Glutamatergic neuron (in vitro differentiated cells): ENCODE data around the gene KCNH2. TPM values are rescaled to one million over a fixed set of nuclear protein-coding genes. Genes with fewer than 3 reads are reported as not detected.
"Not testable (repeated sequence)": the region's sequence is repeated elsewhere in the genome, so short reads cannot be mapped to it uniquely, and the experiment has no call there.

Source experiments
- DNase-seq: peaks from one replicate; pipeline ENCODE4 v3.0.0; 2022
- H3K27ac Mint-ChIP-seq: one replicate; pipeline ENCODE4 v1.8.0; 2020; ENCODE audit warnings: mild to moderate bottlenecking, mixed read lengths, inconsistent platforms; ENCODE audit not compliant: unreplicated experiment
- H3K27me3 Mint-ChIP-seq: one replicate; pipeline ENCODE4 v1.8.0; 2020; ENCODE audit warnings: mild to moderate bottlenecking, moderate library complexity, mixed read lengths, inconsistent platforms; ENCODE audit not compliant: unreplicated experiment
- H3K36me3 Mint-ChIP-seq: one replicate; pipeline ENCODE4 v1.8.0; 2020; ENCODE audit warnings: mild to moderate bottlenecking, mixed read lengths, inconsistent platforms; ENCODE audit not compliant: unreplicated experiment
- H3K4me1 Mint-ChIP-seq: one replicate; pipeline ENCODE4 v1.8.0; 2020; ENCODE audit warnings: mild to moderate bottlenecking, low read depth, mixed read lengths, inconsistent platforms; ENCODE audit not compliant: unreplicated experiment
- H3K4me3 Mint-ChIP-seq: one replicate; pipeline ENCODE4 v1.8.0; 2020; ENCODE audit warnings: mild to moderate bottlenecking, mixed read lengths, inconsistent platforms; ENCODE audit not compliant: unreplicated experiment
- H3K9me3 Mint-ChIP-seq: one replicate; pipeline ENCODE4 v1.8.0; 2020; ENCODE audit warnings: mild to moderate bottlenecking, moderate library complexity, mixed read lengths, inconsistent platforms; ENCODE audit not compliant: unreplicated experiment
- CTCF ChIP-seq: fragments of 200-600 bp; sonication (generic); IDR thresholded peaks from one replicate; pipeline ENCODE4 v1.5.0; 2021; ENCODE audit not compliant: partially characterized antibody, unreplicated experiment
- total RNA-seq: library from RNA; stranded (reverse); fragmentation: NEBNext Ultra II Directional; extraction: Animal tissue kit (Norgen Biotek cat#: 25700); gene quantifications from one replicate; pipeline ENCODE4 v1.2.1, GENCODE V29; 2021; ENCODE audit not compliant: unreplicated experiment

Gene KCNH2
- total RNA-seq, 1 donor from 2014 or later: 73.7 TPM

GRCh38 chr7:151013733-151014497 lies 35.8 kb upstream of the KCNH2 start:
- peak; percentile 96 for DNase-seq
- Mint-ChIP-seq H3K27ac (no peak overlapping the region), H3K4me1 (peaks cover 15% of the 10 kb centered on the region)

GRCh38 chr7:151013356-151013732 lies 35.2 kb upstream of the KCNH2 start:
- H3K9me3 Mint-ChIP-seq: peaks cover 13% of the 10 kb centered on the region
- peak; percentile 6 for TF ChIP-seq CTCF
- H3K4me1 Mint-ChIP-seq: peaks cover 14% of the 10 kb centered on the region
- H3K27ac Mint-ChIP-seq: no peak overlapping the region
- peak overlapping the region; percentile 7 for H3K4me3 Mint-ChIP-seq
- peaks cover 19% of the 10 kb centered on the region for H3K27me3 Mint-ChIP-seq
- DNase-seq: no peak
- no peaks in the 10 kb centered on the region for H3K36me3 Mint-ChIP-seq

More at GRCh38 chr7:151013733-151014497, 35.8 kb upstream of the KCNH2 start:
- peaks cover 15% of the 10 kb centered on the region for H3K9me3 Mint-ChIP-seq
- no peaks in the 10 kb centered on the region for H3K36me3 Mint-ChIP-seq
- no peak for TF ChIP-seq CTCF
- H3K4me3 Mint-ChIP-seq: peak overlapping the region; percentile 84
- H3K27me3 Mint-ChIP-seq: peaks cover 20% of the 10 kb centered on the region

- no peaks in the 10 kb centered on the region for H3K36me3 Mint-ChIP-seq
- peak; percentile 22 for TF ChIP-seq CTCF
- H3K27me3 Mint-ChIP-seq: peaks cover 18% of the 10 kb centered on the region
- DNase-seq: peak; percentile 76
- peaks cover 15% of the 10 kb centered on the region for H3K4me1 Mint-ChIP-seq
- H3K27ac Mint-ChIP-seq: no peak overlapping the region
- peak overlapping the region; percentile 7 for H3K4me3 Mint-ChIP-seq
- peaks cover 13% of the 10 kb centered on the region for H3K9me3 Mint-ChIP-seq
These were observed 34.8 kb upstream of the KCNH2 start for GRCh38 chr7:151012911-151013347.

GRCh38 chr7:151012031-151012692 lies 34.0 kb upstream of the KCNH2 start:
- Mint-ChIP-seq H3K9me3 (peaks cover 8% of the 10 kb centered on the region), H3K27me3 (peaks cover 13% of the 10 kb centered on the region), H3K36me3 (no peaks in the 10 kb centered on the region), H3K27ac (no peak overlapping the region), H3K4me1 (peaks cover 9% of the 10 kb centered on the region), H3K4me3 (peak overlapping the region; percentile 55)
- no peak for DNase-seq
- no peak for TF ChIP-seq CTCF

GRCh38 chr7:151011616-151012015 lies 33.5 kb upstream of the KCNH2 start:
- H3K9me3 Mint-ChIP-seq, H3K27ac Mint-ChIP-seq, DNase-seq, H3K36me3 Mint-ChIP-seq, H3K4me1 Mint-ChIP-seq, H3K4me3 Mint-ChIP-seq: not testable (repeated sequence)
- peaks cover 13% of the 10 kb centered on the region for H3K27me3 Mint-ChIP-seq
